GM12865 (cell line): ENCODE results near the gene HTRA3.

Source experiments
- DNase-seq: peaks from one replicate; pipeline ENCODE4 v3.0.0; 2010; ENCODE audit warnings: low read depth
- H3K4me3 ChIP-seq: 2 replicates; pipeline ENCODE4 v1.5.1; 2011; ENCODE audit warnings: mild to moderate bottlenecking, low read depth, low read length, control low read depth
- TF ChIP-seq, protein P1 (sequence below): IDR thresholded peaks from 2 replicates; pipeline ENCODE4 v1.5.1; 2011; ENCODE audit warnings: low read length, control low read depth, low read depth, inconsistent platforms; ENCODE audit not compliant: insufficient read depth; ENCODE audit errors: missing control alignments

Gene HTRA3

DNA sequence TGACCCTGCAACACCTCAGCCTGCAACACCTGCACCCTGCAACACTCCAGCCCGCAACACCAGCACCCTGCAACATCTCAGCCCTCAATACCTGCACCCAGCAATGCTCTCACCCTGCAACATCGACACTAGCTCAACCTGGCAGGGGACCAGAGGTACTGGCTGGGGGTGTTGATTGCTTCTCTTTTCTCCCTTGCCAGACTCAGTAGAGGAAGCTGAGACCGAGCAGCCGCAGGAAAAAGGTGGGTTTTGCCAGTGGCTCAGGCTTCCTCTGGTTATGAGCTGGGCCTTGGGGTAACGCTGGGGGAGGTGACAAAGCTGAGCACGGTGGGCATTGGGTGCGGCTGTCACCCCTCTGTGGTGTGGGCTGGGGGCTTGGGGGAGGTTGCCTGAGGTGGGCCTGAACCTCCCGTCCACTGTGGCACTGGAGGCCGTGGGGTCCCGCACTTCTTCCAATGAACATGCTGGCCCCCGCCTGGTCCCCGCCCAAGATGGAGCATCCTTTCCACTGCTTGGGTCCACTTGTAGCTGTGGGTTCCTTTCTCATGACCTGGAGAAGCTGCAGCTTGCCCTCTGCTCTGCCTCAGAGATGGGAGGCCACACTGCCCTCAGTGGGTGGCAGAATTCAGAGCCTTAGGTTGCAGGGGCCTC, 44.5 kb upstream of the HTRA3 start:
- H3K4me3 ChIP-seq, result no peak overlapping the region
- no peak for DNase-seq
- TF ChIP-seq, protein P1, sequence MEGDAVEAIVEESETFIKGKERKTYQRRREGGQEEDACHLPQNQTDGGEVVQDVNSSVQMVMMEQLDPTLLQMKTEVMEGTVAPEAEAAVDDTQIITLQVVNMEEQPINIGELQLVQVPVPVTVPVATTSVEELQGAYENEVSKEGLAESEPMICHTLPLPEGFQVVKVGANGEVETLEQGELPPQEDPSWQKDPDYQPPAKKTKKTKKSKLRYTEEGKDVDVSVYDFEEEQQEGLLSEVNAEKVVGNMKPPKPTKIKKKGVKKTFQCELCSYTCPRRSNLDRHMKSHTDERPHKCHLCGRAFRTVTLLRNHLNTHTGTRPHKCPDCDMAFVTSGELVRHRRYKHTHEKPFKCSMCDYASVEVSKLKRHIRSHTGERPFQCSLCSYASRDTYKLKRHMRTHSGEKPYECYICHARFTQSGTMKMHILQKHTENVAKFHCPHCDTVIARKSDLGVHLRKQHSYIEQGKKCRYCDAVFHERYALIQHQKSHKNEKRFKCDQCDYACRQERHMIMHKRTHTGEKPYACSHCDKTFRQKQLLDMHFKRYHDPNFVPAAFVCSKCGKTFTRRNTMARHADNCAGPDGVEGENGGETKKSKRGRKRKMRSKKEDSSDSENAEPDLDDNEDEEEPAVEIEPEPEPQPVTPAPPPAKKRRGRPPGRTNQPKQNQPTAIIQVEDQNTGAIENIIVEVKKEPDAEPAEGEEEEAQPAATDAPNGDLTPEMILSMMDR, result no peak

DNA sequence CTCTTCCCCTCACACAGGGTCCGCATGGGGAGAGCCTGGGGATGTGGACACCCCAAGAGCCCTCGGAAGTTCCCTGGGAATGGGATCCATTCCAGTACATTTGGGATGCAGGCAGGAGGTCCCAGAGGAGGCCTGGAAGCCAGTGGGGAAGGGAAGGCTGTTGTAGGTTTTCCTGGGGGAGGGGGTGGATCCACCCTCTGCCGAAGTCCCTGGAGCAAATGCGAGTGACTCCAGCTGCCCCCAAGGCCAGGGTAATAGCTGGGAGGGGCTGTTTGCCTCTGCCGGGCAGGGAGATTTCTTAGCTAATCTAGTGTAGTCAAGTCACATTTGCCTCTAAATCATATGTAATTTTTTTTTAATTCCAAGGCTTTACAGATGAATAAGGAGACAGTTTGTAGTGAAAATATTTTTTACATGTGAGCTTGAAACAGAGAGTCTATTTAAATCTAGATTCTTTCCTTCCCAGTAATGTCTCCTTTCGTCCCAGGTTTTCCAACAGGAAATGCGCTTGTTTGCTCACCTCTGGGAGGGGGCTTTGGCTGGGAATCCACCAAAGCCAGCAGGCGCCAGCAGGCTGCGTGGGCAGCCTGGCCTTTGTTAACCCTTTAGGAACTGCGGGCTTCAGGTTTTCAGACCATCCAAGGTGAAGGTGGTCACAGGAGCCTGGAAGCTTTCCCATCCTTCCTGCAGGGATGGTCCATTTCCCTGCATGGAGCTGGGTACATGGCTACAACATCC, 43.7 kb upstream of the HTRA3 start:
- no peak for DNase-seq
- no peak overlapping the region for H3K4me3 ChIP-seq
- TF ChIP-seq, protein P1, result no peak

DNA sequence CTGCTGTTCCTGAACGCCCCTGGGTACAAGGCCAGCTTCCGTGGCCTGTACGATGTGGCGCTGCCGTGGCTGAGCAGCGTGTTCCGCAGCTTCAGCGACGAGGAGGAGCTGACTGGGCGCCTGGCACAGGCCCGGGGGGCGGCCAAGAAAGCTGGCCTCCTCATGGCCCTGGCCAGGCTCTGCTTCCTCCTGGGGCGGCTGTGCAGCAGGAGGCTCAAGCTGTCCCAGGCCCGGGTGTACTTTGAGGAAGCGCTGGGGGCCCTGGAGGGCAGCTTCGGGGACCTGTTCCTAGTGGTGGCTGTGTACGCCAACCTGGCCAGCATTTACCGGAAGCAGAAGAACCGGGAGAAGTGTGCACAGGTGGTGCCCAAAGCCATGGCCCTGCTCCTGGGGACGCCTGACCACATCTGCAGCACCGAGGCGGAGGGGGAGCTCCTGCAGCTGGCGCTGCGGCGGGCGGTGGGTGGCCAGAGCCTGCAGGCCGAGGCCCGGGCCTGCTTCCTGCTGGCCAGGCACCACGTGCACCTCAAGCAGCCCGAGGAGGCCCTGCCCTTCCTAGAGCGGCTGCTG, 42.3 kb upstream of the HTRA3 start:
- TF ChIP-seq, protein P1, result no peak
- no peak for DNase-seq
- no peak overlapping the region for H3K4me3 ChIP-seq

DNA sequence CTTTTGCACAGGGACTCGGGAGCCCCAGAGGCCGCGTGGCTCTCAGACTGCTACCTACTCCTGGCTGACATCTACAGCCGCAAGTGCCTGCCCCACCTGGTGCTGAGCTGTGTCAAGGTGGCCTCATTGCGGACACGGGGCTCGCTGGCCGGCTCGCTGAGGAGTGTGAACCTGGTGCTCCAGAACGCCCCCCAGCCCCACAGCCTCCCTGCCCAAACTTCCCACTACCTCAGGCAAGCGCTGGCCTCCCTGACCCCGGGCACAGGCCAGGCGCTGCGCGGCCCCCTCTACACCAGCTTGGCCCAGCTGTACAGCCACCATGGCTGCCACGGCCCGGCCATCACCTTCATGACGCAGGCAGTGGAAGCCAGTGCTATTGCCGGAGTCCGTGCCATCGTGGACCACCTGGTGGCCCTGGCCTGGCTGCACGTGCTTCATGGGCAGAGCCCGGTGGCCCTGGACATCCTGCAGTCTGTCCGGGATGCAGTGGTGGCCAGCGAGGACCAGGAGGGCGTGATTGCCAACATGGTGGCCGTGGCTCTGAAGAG, 41.7 kb upstream of the HTRA3 start:
- H3K4me3 ChIP-seq, result no peak overlapping the region
- TF ChIP-seq, protein P1, result no peak
- no peak for DNase-seq

DNA sequence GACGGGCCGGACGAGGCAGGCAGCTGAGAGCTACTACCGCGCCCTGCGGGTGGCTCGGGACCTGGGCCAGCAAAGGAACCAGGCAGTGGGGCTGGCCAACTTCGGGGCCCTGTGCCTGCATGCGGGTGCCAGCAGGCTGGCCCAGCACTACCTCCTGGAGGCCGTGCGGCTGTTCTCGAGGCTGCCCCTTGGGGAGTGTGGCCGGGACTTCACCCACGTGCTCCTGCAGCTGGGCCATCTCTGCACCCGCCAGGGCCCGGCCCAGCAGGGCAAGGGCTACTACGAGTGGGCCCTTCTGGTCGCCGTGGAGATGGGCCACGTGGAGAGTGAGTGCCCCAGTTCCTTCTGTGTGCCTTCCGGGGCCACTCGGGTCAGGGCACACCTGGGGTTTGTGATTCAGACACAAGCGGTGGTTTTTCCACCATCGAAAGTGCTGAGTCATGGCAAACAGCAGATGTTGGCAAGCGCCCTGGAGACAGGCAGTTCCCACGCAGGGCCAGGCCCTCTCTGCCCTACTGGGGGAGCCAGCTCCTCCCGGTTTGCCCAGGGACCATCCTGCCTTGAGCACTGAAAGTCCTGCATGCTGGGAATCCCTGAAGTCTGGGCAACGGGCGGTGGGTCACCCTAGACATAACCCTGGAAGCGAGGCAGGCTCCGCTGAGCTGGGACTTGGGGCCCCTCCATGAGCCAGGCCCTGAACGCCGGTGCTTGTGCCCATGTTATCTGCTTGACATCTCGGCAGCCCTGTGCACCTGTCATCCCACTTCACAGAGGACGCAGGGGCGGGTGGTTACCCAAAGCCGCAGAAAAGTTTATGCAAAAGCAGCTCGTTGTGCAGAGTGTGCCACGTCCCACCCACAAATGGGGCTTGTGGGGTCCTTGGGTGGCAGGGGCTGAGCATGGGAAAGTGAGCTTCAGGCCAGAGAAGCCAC, 41.0 kb upstream of the HTRA3 start:
- DNase-seq, result peak; percentile 93
- TF ChIP-seq, protein P1, result no peak
- peak overlapping the region; percentile 2; the same call in 1 of the 2 replicates for H3K4me3 ChIP-seq

DNA sequence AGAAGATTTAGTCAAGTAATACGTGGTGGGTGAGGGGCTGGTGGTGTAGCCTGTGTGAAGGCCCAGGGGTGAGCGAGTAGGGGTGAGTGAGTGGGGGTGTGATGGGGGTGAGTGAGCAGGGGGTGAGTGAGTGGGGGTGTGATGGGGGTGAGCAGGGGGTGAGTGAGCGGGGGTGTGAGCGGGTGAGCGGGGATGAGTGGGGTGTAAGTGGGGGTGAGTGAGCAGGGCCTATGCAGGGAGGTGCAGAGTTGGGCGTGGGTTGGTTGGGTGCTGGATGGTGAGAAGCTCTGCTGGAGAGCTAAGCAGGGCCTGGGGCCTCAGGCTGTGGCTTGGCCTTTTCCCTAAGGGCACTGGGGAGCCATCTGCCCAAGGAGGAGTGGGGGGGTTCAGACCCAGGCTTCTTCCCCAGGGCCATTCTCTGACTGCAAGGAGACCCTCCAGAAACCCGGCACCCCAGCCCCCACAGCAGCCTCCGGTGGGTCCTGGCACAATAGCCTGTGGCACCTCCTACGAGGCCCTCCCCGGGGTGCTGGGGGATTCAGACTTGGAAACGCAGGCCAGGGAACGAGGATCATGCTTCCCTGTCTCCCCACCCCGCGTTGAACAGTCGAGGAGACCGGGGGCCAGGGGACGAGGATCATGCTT, 40.1 kb upstream of the HTRA3 start:
- H3K4me3 ChIP-seq, result no peak overlapping the region
- TF ChIP-seq, protein P1, result no peak
- no peak for DNase-seq
